ENCODE results near the gene PSTPIP1. TPM values are rescaled to one million over a fixed set of nuclear protein-coding genes. Genes with fewer than 3 reads are reported as not detected.
A peak's percentile ranks its signal among the peaks of the same experiment; 100 is the strongest.
"Not testable (repeated sequence)": the region's sequence is repeated elsewhere in the genome, so short reads cannot be mapped to it uniquely, and the experiment has no call there.

PSTPIP1 gene
- total and polyA plus RNA-seq, 2 donors (not counting 1 experiment from before 2014, with no cell fraction given): 0.56 to 1.5 TPM

- Histone ChIP-seq H3K4me1 (ENCODE audit: control insufficient read depth, extremely low read depth, insufficient read depth, low read length) (no peaks in the 10 kb centered on the region), H3K4me3 (replicated peaks in 1 of 4; ENCODE audit: control extremely low read depth in 1 of 4, insufficient read depth in 1 of 4, low read depth in 3 of 4, low read length in 4 of 4) (no peak overlapping the region), H3K79me2 (ENCODE audit: control insufficient read depth, insufficient read depth, low read length) (no peaks in the 10 kb centered on the region), H3K9ac (ENCODE audit: insufficient read depth, low read length) (no peak overlapping the region), H2AFZ (ENCODE audit: low read length) (no peak overlapping the region), H4K20me1 (ENCODE audit: control insufficient read depth, extremely low read depth, insufficient read depth, low read length) (no peaks in the 10 kb centered on the region), H3K9me3 (ENCODE audit: control insufficient read depth, insufficient read depth, low read depth, low read length) (no peaks in the 10 kb centered on the region), H3K36me3 (ENCODE audit: control insufficient read depth, insufficient read depth, low read length) (no peaks in the 10 kb centered on the region), H3K27ac (ENCODE audit: insufficient read depth, low read length) (no peak overlapping the region), H3K27me3 (ENCODE audit: control insufficient read depth, insufficient read depth, low read length) (peaks cover 16% of the 10 kb centered on the region), H3K4me2 (ENCODE audit: extremely low read depth, insufficient read depth, low read length) (no peak overlapping the region)
- no peak for TF ChIP-seq CTCF (conservative IDR thresholded peaks at IDR 0.05 in 1 of 2, IDR thresholded peaks at IDR 0.05 in 1 of 2; ENCODE audit: low read depth in 1 of 2, low read length in 2 of 2)
- TF ChIP-seq EZH2 (IDR thresholded peaks at IDR 0.05; ENCODE audit: low read length, missing control alignments): no peak
- DNase-seq (ENCODE audit: low read depth in 2 of 2): peak in 1 of 2 donors; percentile 49
Measured at GRCh38 chr15:76964157-76964556, 30.8 kb upstream of the PSTPIP1 start.

GRCh38 chr15:76966051-76966450 is 28.9 kb upstream of the PSTPIP1 start:
- not testable (repeated sequence) for H2AFZ ChIP-seq (ENCODE audit: low read length); H3K79me2 ChIP-seq (ENCODE audit: control insufficient read depth, insufficient read depth, low read length); H3K9ac ChIP-seq (ENCODE audit: insufficient read depth, low read length); DNase-seq (ENCODE audit: low read depth in 2 of 2); H3K36me3 ChIP-seq (ENCODE audit: control insufficient read depth, insufficient read depth, low read length); H3K4me1 ChIP-seq (ENCODE audit: control insufficient read depth, extremely low read depth, insufficient read depth, low read length); H3K9me3 ChIP-seq (ENCODE audit: control insufficient read depth, insufficient read depth, low read depth, low read length); H3K4me3 ChIP-seq (replicated peaks in 1 of 4; ENCODE audit: control extremely low read depth in 1 of 4, insufficient read depth in 1 of 4, low read depth in 3 of 4, low read length in 4 of 4); H3K4me2 ChIP-seq (ENCODE audit: extremely low read depth, insufficient read depth, low read length); H3K27ac ChIP-seq (ENCODE audit: insufficient read depth, low read length); H4K20me1 ChIP-seq (ENCODE audit: control insufficient read depth, extremely low read depth, insufficient read depth, low read length)
- H3K27me3 ChIP-seq (ENCODE audit: control insufficient read depth, insufficient read depth, low read length): peaks cover 16% of the 10 kb centered on the region

- Histone ChIP-seq H3K4me3 (replicated peaks in 1 of 4; ENCODE audit: control extremely low read depth in 1 of 4, insufficient read depth in 1 of 4, low read depth in 3 of 4, low read length in 4 of 4) (no peak overlapping the region), H3K9ac (ENCODE audit: insufficient read depth, low read length) (no peak overlapping the region), H3K27me3 (ENCODE audit: control insufficient read depth, insufficient read depth, low read length) (peaks cover 16% of the 10 kb centered on the region), H4K20me1 (ENCODE audit: control insufficient read depth, extremely low read depth, insufficient read depth, low read length) (no peaks in the 10 kb centered on the region), H3K4me1 (ENCODE audit: control insufficient read depth, extremely low read depth, insufficient read depth, low read length) (no peaks in the 10 kb centered on the region), H3K4me2 (ENCODE audit: extremely low read depth, insufficient read depth, low read length) (no peak overlapping the region), H3K9me3 (ENCODE audit: control insufficient read depth, insufficient read depth, low read depth, low read length) (no peaks in the 10 kb centered on the region), H2AFZ (ENCODE audit: low read length) (no peak overlapping the region), H3K27ac (ENCODE audit: insufficient read depth, low read length) (no peak overlapping the region), H3K79me2 (ENCODE audit: control insufficient read depth, insufficient read depth, low read length) (no peaks in the 10 kb centered on the region), H3K36me3 (ENCODE audit: control insufficient read depth, insufficient read depth, low read length) (no peaks in the 10 kb centered on the region)
- no peak for DNase-seq (ENCODE audit: low read depth in 2 of 2)
- TF ChIP-seq EZH2 (IDR thresholded peaks at IDR 0.05; ENCODE audit: low read length, missing control alignments): no peak
- TF ChIP-seq CTCF (conservative IDR thresholded peaks at IDR 0.05 in 1 of 2, IDR thresholded peaks at IDR 0.05 in 1 of 2; ENCODE audit: low read depth in 1 of 2, low read length in 2 of 2): no peak
Measured at GRCh38 chr15:76967067-76967466, 27.9 kb upstream of the PSTPIP1 start.
